Gastroesophageal sphincter (tissue), 3 donors: ENCODE data around the gene YPEL4.

Experiments used
- POLR2A ChIP-seq, 2 donors: fragments of 450-650 bp; IDR thresholded peaks; one replicate each; pipeline ENCODE4 v1.6.1; 2017; ENCODE audit warnings: antibody characterized with exemption in 2 of 2, mild to moderate bottlenecking in 2 of 2, moderate library complexity in 1 of 2
- POLR2AphosphoS5 ChIP-seq: sonication (generic); formaldehyde crosslinking; IDR thresholded peaks from one replicate; pipeline ENCODE4 v1.6.1; 2017; ENCODE audit warnings: antibody characterized with exemption
- TF ChIP-seq, protein P1 (sequence below), 4 experiments: fragments of 200-600 bp in 2 of 4; fragments of 450-650 bp in 2 of 4; sonication (generic) in 1 of 4; IDR thresholded peaks; one replicate each; pipeline ENCODE4 v1.5.1; 2017 to 2019; ENCODE audit warnings: antibody characterized with exemption in 4 of 4, mild to moderate bottlenecking in 2 of 4, moderate library complexity in 2 of 4

DNA sequence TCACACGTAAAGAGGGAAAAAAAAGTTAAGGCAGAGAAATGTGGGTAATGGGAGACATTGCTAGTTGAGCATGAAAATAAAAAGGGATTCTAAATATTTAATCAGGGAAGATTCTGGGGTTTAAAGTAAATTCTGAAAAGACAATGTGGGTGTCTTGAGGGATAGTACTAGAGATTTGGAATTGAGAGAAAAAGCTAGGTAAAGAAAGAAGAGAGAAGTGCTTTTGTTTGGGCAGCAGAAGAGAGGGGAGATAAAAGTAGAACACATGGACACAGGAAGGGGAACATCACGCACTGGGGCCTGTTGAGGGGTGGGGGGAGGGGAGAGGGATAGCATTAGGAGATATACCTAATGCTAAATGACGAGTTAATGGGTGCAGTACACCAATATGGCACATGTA lies 3.5 kb upstream of the YPEL4 start:
- TF ChIP-seq, protein P1, sequence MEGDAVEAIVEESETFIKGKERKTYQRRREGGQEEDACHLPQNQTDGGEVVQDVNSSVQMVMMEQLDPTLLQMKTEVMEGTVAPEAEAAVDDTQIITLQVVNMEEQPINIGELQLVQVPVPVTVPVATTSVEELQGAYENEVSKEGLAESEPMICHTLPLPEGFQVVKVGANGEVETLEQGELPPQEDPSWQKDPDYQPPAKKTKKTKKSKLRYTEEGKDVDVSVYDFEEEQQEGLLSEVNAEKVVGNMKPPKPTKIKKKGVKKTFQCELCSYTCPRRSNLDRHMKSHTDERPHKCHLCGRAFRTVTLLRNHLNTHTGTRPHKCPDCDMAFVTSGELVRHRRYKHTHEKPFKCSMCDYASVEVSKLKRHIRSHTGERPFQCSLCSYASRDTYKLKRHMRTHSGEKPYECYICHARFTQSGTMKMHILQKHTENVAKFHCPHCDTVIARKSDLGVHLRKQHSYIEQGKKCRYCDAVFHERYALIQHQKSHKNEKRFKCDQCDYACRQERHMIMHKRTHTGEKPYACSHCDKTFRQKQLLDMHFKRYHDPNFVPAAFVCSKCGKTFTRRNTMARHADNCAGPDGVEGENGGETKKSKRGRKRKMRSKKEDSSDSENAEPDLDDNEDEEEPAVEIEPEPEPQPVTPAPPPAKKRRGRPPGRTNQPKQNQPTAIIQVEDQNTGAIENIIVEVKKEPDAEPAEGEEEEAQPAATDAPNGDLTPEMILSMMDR (IDR thresholded peaks at IDR 0.05), result no peak
- TF ChIP-seq POLR2A (IDR thresholded peaks at IDR 0.05) (no peak), POLR2AphosphoS5 (no peak)
